SK-N-SH (cell line): ENCODE results near the gene IRF2BPL. TPM values are rescaled to one million over a fixed set of nuclear protein-coding genes. Genes with fewer than 3 reads are reported as not detected.

Experiments used
- CTCF ChIA-PET: fragments of 300-600, 350-600 bp; formaldehyde crosslinking; extraction: SDS; loops from one replicate; lab custom pipeline; 2021; lab: Yijun Ruan, JAX
- POLR2A ChIA-PET: fragments of 350-600 bp; sonication (Branson Sonifier 250); formaldehyde crosslinking; extraction: SDS; loops from one replicate; lab custom pipeline; 2020; ENCODE audit warnings: antibody characterized with exemption, inconsistent platforms; lab: Yijun Ruan, JAX
- DNase-seq: peaks from one replicate; pipeline ENCODE4 v3.0.0; 2012
- H2AFZ ChIP-seq: fragments of 200-600 bp; sonication (generic); 2 replicates; pipeline ENCODE4 v1.8.1; 2016; ENCODE audit warnings: antibody characterized with exemption, mild to moderate bottlenecking, low read depth
- H3F3A ChIP-seq: fragments of 200-600 bp; sonication (generic); replicated peaks from 2 replicates; pipeline ENCODE3; 2016; ENCODE audit warnings: antibody characterized with exemption, mild to moderate bottlenecking; ENCODE audit not compliant: insufficient read depth
- H3K27ac ChIP-seq, 2 experiments: fragments of 200-500 bp in 1 of 2; fragments of 200-600 bp in 1 of 2; sonication (Bioruptor generic) in 1 of 2; sonication (generic), shearing (Covaris generic) in 1 of 2; 2 replicates each; pipeline versions ENCODE4 v1.5.1 to v1.6.1; 2014 to 2016; ENCODE audit warnings: low read depth in 2 of 2, inconsistent platforms in 1 of 2, low read length in 1 of 2, mild to moderate bottlenecking in 1 of 2, mixed read lengths in 1 of 2
- H3K27me3 ChIP-seq: fragments of 200-600 bp; sonication (generic), shearing (Covaris generic); 2 replicates; pipeline ENCODE4 v1.6.1; 2016; ENCODE audit warnings: mixed run types; ENCODE audit not compliant: insufficient read depth
- H3K36me3 ChIP-seq, 2 experiments: fragments of 200-500 bp in 1 of 2; fragments of 200-600 bp in 1 of 2; sonication (Bioruptor generic) in 1 of 2; sonication (generic) in 1 of 2; replicated peaks in 1 of 2; 2 replicates each; pipeline versions ENCODE3 to v1.5.1; 2014 to 2016; ENCODE audit warnings: low read length in 1 of 2, mild to moderate bottlenecking in 1 of 2; ENCODE audit not compliant: insufficient read depth in 2 of 2, control insufficient read depth in 1 of 2
- H3K4me1 ChIP-seq, 2 experiments: fragments of 200-500 bp in 1 of 2; fragments of 200-600 bp in 1 of 2; sonication (Bioruptor generic) in 1 of 2; sonication (generic), shearing (Covaris generic) in 1 of 2; 2 replicates each; pipeline versions ENCODE4 v1.5.1 to v1.6.1; 2014 to 2016; ENCODE audit warnings: low read depth in 1 of 2, low read length in 1 of 2, mixed run types in 1 of 2; ENCODE audit not compliant: insufficient read depth in 2 of 2, control insufficient read depth in 1 of 2
- H3K4me2 ChIP-seq: fragments of 200-600 bp; sonication (generic), shearing (Covaris generic); 2 replicates; pipeline ENCODE4 v1.6.1; 2017; ENCODE audit warnings: mixed run types
- H3K4me3 ChIP-seq, 2 experiments: fragments of 200-500 bp in 1 of 2; fragments of 200-600 bp in 1 of 2; sonication (Bioruptor generic) in 1 of 2; sonication (generic), shearing (Covaris generic) in 1 of 2; 2 replicates each; pipeline versions ENCODE4 v1.5.1 to v1.8.1; 2014 to 2016; ENCODE audit warnings: low read depth in 2 of 2, inconsistent platforms in 1 of 2, low read length in 1 of 2, mild to moderate bottlenecking in 1 of 2, mixed read lengths in 1 of 2, moderate library complexity in 1 of 2
- H3K79me2 ChIP-seq: fragments of 200-600 bp; sonication (generic); 2 replicates; pipeline ENCODE4 v1.8.1; 2017; ENCODE audit warnings: mild to moderate bottlenecking; ENCODE audit not compliant: insufficient read depth
- H3K9ac ChIP-seq: fragments of 200-600 bp; sonication (generic); 2 replicates; pipeline ENCODE4 v1.6.1; 2017; ENCODE audit warnings: mixed run types
- H3K9me2 ChIP-seq: fragments of 200-600 bp; sonication (generic); 2 replicates; pipeline ENCODE4 v1.6.1; 2017; ENCODE audit warnings: mixed run types
- H3K9me3 ChIP-seq: fragments of 200-600 bp; sonication (generic); 2 replicates; pipeline ENCODE4 v1.6.1; 2017; ENCODE audit warnings: mixed run types, mild to moderate bottlenecking, moderate library complexity
- H4K20me1 ChIP-seq: fragments of 200-600 bp; sonication (generic); 2 replicates; pipeline ENCODE4 v1.6.1; 2017; ENCODE audit warnings: mild to moderate bottlenecking, mixed run types; ENCODE audit not compliant: insufficient read depth
- CHD2 ChIP-seq: fragments of 150-350 bp; IDR thresholded peaks from 2 replicates; pipeline ENCODE4 v1.6.1; 2018; ENCODE audit warnings: low read length; ENCODE audit not compliant: partially characterized antibody
- CTCF ChIP-seq: fragments of 200-600 bp; sonication (generic); IDR thresholded peaks from 2 replicates; pipeline ENCODE4 v1.6.1; 2017; ENCODE audit warnings: antibody characterized with exemption, mild to moderate bottlenecking, moderate library complexity
- ELF1 ChIP-seq: IDR thresholded peaks from 2 replicates; pipeline ENCODE4 v1.4.0; 2012
- GABPA ChIP-seq: IDR thresholded peaks from 2 replicates; pipeline ENCODE4 v1.4.0; 2012; ENCODE audit warnings: low read depth, mild to moderate bottlenecking
- GATA2 ChIP-seq: sonication (generic); formaldehyde crosslinking; IDR thresholded peaks from 2 replicates; pipeline ENCODE4 v1.5.0; 2020; ENCODE audit warnings: mild to moderate bottlenecking, missing genetic modification reagents
- IRF3 ChIP-seq: fragments of 150-350 bp; IDR thresholded peaks from 2 replicates; pipeline ENCODE4 v1.6.1; 2016; ENCODE audit warnings: mild to moderate bottlenecking, low read depth, low read length
- JUND ChIP-seq: IDR thresholded peaks from 2 replicates; pipeline ENCODE4 v1.4.0; 2012
- MAX ChIP-seq: IDR thresholded peaks from 2 replicates; pipeline ENCODE4 v1.4.0; 2012; ENCODE audit warnings: low read depth
- MXI1 ChIP-seq: IDR thresholded peaks from 2 replicates; pipeline ENCODE4 v1.6.1; 2012; ENCODE audit warnings: mild to moderate bottlenecking, low read depth, low read length, improper control_type of control experiment
- NRF1 ChIP-seq: IDR thresholded peaks from 2 replicates; pipeline ENCODE4 v1.6.1; 2012; ENCODE audit warnings: low read depth, mild to moderate bottlenecking, low read length
- POLR2AphosphoS5 ChIP-seq: IDR thresholded peaks from 2 replicates; pipeline ENCODE4 v1.6.1; 2012; ENCODE audit warnings: low read depth, low read length
- RCOR1 ChIP-seq: fragments of 150-350 bp; IDR thresholded peaks from 2 replicates; pipeline ENCODE4 v1.6.1; 2017; ENCODE audit warnings: antibody characterized with exemption, low read length
- RFX5 ChIP-seq: IDR thresholded peaks from 2 replicates; pipeline ENCODE4 v1.6.1; 2012; ENCODE audit warnings: mild to moderate bottlenecking, improper control_type of control experiment, low read length
- SIN3A ChIP-seq: IDR thresholded peaks from 2 replicates; pipeline ENCODE4 v1.6.1; 2012; ENCODE audit warnings: low read depth, mild to moderate bottlenecking, low read length, moderate library complexity, borderline replicate concordance
- SMC3 ChIP-seq: IDR thresholded peaks from 2 replicates; pipeline ENCODE4 v1.6.1; 2012; ENCODE audit warnings: low read depth, low read length, improper control_type of control experiment
- TAF1 ChIP-seq: IDR thresholded peaks from 2 replicates; pipeline ENCODE4 v1.6.1; 2012; ENCODE audit warnings: low read depth, mild to moderate bottlenecking, low read length, moderate library complexity, borderline replicate concordance
- USF2 ChIP-seq: fragments of 150-350 bp; IDR thresholded peaks from 2 replicates; pipeline ENCODE4 v1.6.1; 2017; ENCODE audit warnings: antibody characterized with exemption, low read length, low read depth, borderline replicate concordance
- WGBS: methylation state at CpG from one replicate; pipeline ENCODE4 v1.1.6; 2017; ENCODE audit warnings: low lambda C conversion rate; 5-methylcytosine and 5-hydroxymethylcytosine counted together
- polyA plus RNA-seq, 3 experiments: library from polyadenylated mRNA; depleted of rRNA; stranded (reverse); fragments of >200 nt; gene quantifications; 2 replicates each; pipeline ENCODE4 v1.2.3, GENCODE V29; 2012

IRF2BPL gene
- polyA plus RNA-seq, 1 of the 3 experiments (the other 2 are of a cell fraction) = 17.1 TPM

- TF ChIP-seq CTCF = peak; percentile 23; the same call in 1 of the 2 replicates
- peak; percentile 99 for TF ChIP-seq MAX
Measured at GRCh38 chr14:77059276-77059915, 30.9 kb upstream of the IRF2BPL start (continued).

GRCh38 chr14:77058785-77059184 is 30.3 kb upstream of the IRF2BPL start:
- WGBS = 90% methylated on average over 6 of the region's 9 CpGs
- Histone ChIP-seq H3K9me3 (no peaks in the 10 kb centered on the region), H3K4me2 (no peak overlapping the region), H3F3A (peaks cover 4% of the 10 kb centered on the region), H3K79me2 (no peaks in the 10 kb centered on the region), H3K27ac (peak overlapping the region in 1 of 2 experiments; percentile 32; a peak in 1 of 4 replicates), H4K20me1 (no peaks in the 10 kb centered on the region), H3K36me3 (no peaks in the 10 kb centered on the region), H3K9me2 (no peaks in the 10 kb centered on the region), H3K4me1 (peaks cover 3 to 14% of the 10 kb centered on the region in 2 experiments; a peak in 2 of 4 replicates), H2AFZ (no peak overlapping the region), H3K27me3 (no peaks in the 10 kb centered on the region), H3K4me3 (no peak overlapping the region), H3K9ac (no peak overlapping the region)
- TF ChIP-seq SIN3A (no peak), RFX5 (no peak), RCOR1 (no peak), SMC3 (no peak), GABPA (no peak), ELF1 (no peak), CHD2 (no peak)
- ChIA-PET CTCF (interaction anchor here (0.7 to 3.9 kb wide), 12 partner anchors 9 to 186 kb away, joined by 3 to 27 read pairs (median 4); no protein-coding TSS in a partner anchor), POLR2A (no interaction called here)
- no peak for DNase-seq

GRCh38 chr14:77058117-77058516 is 29.6 kb upstream of the IRF2BPL start:
- H3K36me3 ChIP-seq = no peaks in the 10 kb centered on the region
- peaks cover 3 to 17% of the 10 kb centered on the region in 2 experiments; a peak in 2 of 4 replicates for H3K4me1 ChIP-seq
- no peaks in the 10 kb centered on the region for H3K9me2 ChIP-seq
- no peaks in the 10 kb centered on the region for H4K20me1 ChIP-seq
- no peak overlapping the region for H2AFZ ChIP-seq
- no peak overlapping the region for H3K9ac ChIP-seq
- no peaks in the 10 kb centered on the region for H3K9me3 ChIP-seq
- WGBS = 74% methylated on average over 6 of the region's 9 CpGs
- H3K27ac ChIP-seq = no peak overlapping the region
- H3K4me2 ChIP-seq = no peak overlapping the region
- no peak overlapping the region for H3K4me3 ChIP-seq
- peaks cover 4% of the 10 kb centered on the region for H3F3A ChIP-seq
- POLR2A ChIA-PET = no interaction called here
- H3K79me2 ChIP-seq = no peaks in the 10 kb centered on the region
- no peak for DNase-seq
- H3K27me3 ChIP-seq = no peaks in the 10 kb centered on the region
- CTCF ChIA-PET = interaction anchor here (0.7 to 3.9 kb wide), 10 partner anchors 9 to 185 kb away, joined by 3 to 27 read pairs (median 4); no protein-coding TSS in a partner anchor
- TF ChIP-seq NRF1 (no peak), JUND (no peak), TAF1 (no peak), POLR2AphosphoS5 (no peak), GATA2 (CRISPR knock-in tag) (no peak; the same call in 1 of the 2 replicates), USF2 (no peak), CHD2 (no peak), MAX (no peak), RFX5 (no peak), ELF1 (no peak), SMC3 (no peak), IRF3 (no peak), MXI1 (no peak), RCOR1 (no peak), SIN3A (no peak), CTCF (no peak)
